ENCODE data around the gene FAM156A.
A peak's percentile ranks its signal among the peaks of the same experiment; 100 is the strongest.
"Not testable (repeated sequence)": the region's sequence is repeated elsewhere in the genome, so short reads cannot be mapped to it uniquely, and the experiment has no call there.

FAM156A gene

DNA sequence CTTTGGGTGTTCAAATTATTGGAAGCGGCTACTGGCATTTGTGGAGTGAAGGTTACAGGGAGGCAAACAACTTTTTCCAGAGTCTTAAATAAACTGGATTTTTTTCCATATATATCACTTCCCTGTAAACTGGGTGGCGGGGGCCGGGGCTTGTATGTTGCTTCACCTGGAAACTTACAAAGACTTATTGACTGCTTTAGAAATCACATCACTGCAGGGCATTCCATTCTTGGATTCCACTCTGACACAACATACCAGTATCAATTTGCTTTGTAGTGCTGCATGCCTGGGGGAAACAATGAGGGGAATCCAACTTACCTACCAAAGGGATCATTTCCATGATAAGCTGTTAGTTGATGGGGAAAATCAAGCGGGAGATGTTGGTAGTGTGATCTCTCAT, 21.7 kb upstream of the FAM156A start:
- H3K27ac Mint-ChIP-seq: no peak overlapping the region
- no peaks in the 10 kb centered on the region for H3K4me1 Mint-ChIP-seq
- no peak overlapping the region for H3K4me3 Mint-ChIP-seq
- no peaks in the 10 kb centered on the region for H3K9me3 Mint-ChIP-seq
- DNase-seq (ENCODE audit: low spot score in 2 of 2) (no peak), ATAC-seq (no peak)
- no peaks in the 10 kb centered on the region for H3K36me3 Mint-ChIP-seq

DNA sequence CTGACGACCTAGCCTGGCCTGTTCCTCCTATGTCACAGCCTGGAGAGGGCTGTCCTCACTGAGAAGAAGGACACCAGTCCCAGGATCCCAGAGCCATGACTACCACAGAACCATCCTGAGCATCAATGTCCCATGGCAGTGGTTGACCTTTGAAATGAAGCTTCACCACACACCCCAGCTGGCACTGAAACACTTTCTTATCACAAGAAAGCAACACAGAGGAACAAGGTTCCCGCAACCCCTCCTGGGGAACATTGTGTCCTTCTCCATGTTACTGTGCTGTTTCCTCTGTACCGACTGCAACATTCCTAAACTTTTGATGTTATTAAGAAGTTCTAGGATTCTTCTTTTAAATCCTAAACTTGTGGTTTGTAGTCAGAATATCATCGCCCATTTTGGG, 21.2 kb upstream of the FAM156A start:
- Mint-ChIP-seq H3K27ac (peak overlapping the region; percentile 14), H3K4me3 (no peak overlapping the region), H3K36me3 (no peaks in the 10 kb centered on the region), H3K4me1 (no peaks in the 10 kb centered on the region), H3K9me3 (no peaks in the 10 kb centered on the region)
- no peak for DNase-seq (ENCODE audit: low spot score in 2 of 2)
- no peak for ATAC-seq

DNA sequence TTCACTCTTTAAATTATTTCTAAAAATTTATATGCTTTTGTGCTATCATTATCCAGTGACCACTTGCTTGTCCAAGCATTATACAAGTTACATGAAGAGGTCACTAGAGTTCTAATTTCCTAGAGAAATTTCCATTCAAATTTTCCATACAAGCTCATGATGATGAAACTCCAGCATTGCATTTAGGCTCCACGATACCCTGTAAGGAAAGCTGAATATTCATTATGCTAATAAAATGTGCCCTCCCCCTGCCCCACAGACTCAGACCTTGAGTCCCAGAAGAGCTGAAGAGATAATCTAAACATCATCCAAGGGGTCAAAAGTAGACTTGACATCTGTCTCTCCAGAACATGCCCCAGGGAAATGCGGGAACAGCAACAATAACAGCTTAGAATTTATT, 19.6 kb upstream of the FAM156A start:
- H3K27ac Mint-ChIP-seq: no peak overlapping the region
- H3K36me3 Mint-ChIP-seq: no peaks in the 10 kb centered on the region
- DNase-seq (ENCODE audit: low spot score in 2 of 2): no peak
- H3K4me1 Mint-ChIP-seq: no peaks in the 10 kb centered on the region
- no peak overlapping the region for H3K4me3 Mint-ChIP-seq
- H3K9me3 Mint-ChIP-seq: no peaks in the 10 kb centered on the region
- no peak for ATAC-seq

DNA sequence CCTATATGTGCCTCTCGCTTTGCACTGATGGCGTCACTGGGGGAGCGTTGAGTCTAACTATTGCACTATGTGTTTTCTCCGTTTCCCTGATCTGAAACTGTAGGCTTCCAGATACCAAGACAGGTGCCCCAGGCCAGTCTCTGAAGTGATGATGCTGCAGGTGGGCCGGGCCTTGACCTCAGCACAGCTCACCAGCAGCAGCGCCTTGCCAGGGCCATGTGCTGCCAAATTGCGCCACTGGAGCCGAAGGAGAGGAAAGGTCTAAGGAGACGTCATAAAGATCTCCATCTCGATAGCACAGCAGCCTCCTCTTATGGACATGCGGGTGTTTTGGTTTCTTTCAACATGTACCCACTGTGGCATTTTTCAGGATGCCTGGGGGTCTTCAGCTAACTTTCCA, 17.3 kb upstream of the FAM156A start:
- H3K4me3 Mint-ChIP-seq, H3K9me3 Mint-ChIP-seq, H3K4me1 Mint-ChIP-seq, H3K36me3 Mint-ChIP-seq, ATAC-seq, H3K27ac Mint-ChIP-seq: not testable (repeated sequence)
- peak in 1 of 2 donors; percentile 17 for DNase-seq (ENCODE audit: low spot score in 2 of 2)

DNA sequence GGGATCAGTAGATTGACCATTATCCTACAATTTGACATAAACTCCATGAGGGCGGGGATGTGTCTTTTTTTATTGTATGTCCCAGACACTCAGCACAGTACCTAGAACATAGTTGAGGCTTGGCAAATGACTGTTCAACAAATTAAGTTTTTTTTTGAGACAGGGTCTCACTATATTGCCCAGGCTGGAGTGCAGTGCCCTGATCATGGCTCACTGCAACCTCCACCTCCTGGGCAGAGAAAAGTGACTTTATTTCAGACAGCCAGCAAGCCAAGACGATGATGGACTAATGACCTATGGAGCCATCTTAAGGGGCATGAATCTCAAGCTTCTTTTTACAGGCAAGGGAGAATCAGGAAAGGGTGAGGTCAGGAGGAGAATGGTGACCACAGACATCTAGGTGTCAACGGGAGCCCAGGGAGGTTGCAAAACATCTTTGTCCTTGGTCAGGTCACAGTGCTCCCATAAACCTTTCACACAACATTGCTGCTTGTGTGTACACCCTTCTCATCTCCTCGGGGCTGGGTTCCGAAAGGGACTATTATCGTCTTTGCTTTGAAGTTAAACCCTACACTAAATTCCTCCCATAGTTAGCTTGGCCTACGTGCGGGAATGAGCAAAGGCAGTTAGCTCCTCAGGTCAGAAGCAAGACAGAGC, 16.1 kb upstream of the FAM156A start:
- not testable (repeated sequence) for ATAC-seq; DNase-seq (ENCODE audit: low spot score in 2 of 2); H3K27ac Mint-ChIP-seq; H3K4me1 Mint-ChIP-seq; H3K36me3 Mint-ChIP-seq; H3K4me3 Mint-ChIP-seq; H3K9me3 Mint-ChIP-seq

DNA sequence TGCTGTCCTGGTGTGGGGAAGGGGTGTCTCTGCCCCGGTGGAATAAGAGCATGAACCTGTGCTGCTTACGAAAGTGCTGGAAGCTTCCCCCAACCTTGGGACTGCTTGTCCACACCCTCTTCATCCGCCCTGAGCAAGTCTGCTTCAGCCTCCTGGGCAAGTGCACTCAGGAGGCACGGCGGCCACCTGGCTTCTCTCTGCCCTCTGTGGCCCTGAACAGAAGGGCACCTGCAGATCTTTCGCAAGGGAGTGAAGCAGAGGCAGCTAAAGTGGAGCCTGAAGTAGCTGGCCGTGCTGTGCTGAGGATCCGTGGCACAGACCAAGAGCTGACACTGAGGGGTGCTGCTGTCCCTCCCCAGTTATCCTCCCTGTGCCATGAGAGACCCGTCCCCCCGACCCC, 9.6 kb upstream of the FAM156A start:
- H3K4me3 Mint-ChIP-seq: not testable (repeated sequence)

DNA sequence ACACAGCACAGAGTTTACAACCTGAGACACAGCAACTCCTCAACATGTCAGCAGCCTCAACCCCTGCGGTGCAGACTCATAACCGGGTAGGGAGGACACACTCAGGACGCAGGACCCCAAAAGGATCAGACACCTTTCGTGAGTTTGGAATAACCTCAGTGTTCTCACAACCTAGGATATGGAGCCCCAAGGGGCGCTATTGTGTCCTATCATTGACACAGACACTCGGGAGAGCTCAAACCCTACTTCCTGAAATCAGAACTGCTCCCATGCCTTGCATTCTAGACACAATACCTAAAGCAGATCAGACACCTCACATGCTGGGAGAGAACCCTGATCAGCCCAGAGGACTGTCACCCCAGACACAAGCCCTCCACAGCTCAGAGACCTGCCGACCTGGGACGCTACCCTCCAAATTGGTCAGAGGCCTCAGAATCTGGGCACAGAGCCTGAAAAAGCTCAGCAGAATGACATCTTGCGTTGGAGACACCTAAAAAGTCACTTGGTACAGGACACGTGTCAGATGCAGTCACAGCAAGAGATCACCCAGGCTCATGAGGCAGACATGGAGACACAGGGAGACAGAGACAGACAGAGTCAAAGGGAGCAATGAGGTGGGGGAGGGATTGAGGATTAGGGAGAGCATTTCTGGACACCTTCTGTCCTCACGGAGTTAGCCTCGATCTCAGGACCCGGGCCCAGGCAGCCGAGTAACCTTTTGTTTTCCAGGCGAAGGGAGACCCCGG, 8.8 kb upstream of the FAM156A start:
- not testable (repeated sequence) for DNase-seq (ENCODE audit: low spot score in 2 of 2); H3K36me3 Mint-ChIP-seq; H3K9me3 Mint-ChIP-seq; H3K4me1 Mint-ChIP-seq; H3K4me3 Mint-ChIP-seq; H3K27ac Mint-ChIP-seq; ATAC-seq

More for the DNA sequence above, 9.6 kb upstream of the FAM156A start:
- ATAC-seq; H3K4me1 Mint-ChIP-seq; H3K9me3 Mint-ChIP-seq; DNase-seq (ENCODE audit: low spot score in 2 of 2); H3K27ac Mint-ChIP-seq; H3K36me3 Mint-ChIP-seq: not testable (repeated sequence)

DNA sequence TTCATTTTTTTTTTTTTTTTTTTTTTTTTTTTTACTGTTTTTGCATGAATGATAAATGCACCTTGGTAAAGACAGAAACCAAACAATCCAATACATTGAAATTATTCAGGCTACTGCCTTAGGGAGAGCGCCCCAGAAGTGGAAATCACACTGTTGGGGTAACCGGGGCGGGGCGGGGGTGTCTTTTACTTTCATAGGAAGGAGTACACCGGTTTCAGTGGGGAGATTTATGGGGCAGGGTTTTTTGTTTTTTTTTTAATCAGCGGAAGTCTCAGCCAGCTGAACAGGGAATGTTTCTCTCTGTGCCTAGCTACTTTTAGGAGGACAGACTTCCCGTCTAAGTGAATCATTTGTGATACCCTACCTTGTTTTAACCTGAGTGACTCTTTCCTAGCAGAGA, 643 bp upstream of the FAM156A start:
- H3K4me1 Mint-ChIP-seq; DNase-seq (ENCODE audit: low spot score in 2 of 2); H3K27ac Mint-ChIP-seq; H3K36me3 Mint-ChIP-seq; H3K4me3 Mint-ChIP-seq; H3K9me3 Mint-ChIP-seq: not testable (repeated sequence)
- ATAC-seq: peak; percentile 20

DNA sequence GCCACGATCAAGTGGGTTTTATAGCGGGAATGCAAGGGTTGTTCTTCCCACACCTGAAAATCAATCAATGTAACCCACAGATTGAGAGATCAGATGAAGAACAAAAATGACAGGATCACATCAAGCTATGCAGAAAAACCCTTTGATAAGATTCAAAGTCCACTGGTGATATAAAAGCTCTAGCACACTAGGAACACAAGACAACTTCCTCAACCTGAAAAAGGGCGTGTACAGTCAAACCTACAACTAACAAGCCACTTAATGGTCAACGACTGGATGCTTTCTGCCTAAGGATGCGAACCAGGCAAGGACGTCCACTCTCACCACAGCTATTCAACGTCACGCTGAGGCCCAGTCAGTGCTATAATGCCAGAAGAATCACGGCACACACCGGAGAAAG, 8.4 kb downstream of the FAM156A start:
- not testable (repeated sequence) for H3K27ac Mint-ChIP-seq, H3K4me1 Mint-ChIP-seq, H3K9me3 Mint-ChIP-seq

DNA sequence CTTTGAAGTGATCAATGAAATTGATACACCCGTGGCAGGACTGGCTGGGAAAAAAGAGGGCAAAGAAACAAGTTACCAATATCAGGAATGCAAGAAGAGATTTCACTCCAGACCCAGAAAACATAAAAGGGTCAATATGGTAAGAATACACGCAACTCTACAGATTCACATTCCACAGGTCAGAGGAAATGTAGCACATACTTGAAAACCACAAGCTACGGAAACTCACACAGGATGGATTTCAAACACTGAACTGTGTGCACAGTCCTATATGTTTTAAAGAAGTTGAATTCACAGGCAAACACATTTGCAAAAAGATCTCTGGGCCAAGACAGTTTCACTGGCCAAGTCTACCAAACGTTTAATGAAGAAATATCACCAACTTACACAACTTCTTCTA, 9.0 kb downstream of the FAM156A start:
- H3K4me1 Mint-ChIP-seq; H3K27ac Mint-ChIP-seq; H3K4me3 Mint-ChIP-seq; DNase-seq (ENCODE audit: low spot score in 2 of 2); ATAC-seq; H3K36me3 Mint-ChIP-seq; H3K9me3 Mint-ChIP-seq: not testable (repeated sequence)

More for the DNA sequence above, 8.4 kb downstream of the FAM156A start:
- not testable (repeated sequence) for H3K36me3 Mint-ChIP-seq; H3K4me3 Mint-ChIP-seq; ATAC-seq; DNase-seq (ENCODE audit: low spot score in 2 of 2)

DNA sequence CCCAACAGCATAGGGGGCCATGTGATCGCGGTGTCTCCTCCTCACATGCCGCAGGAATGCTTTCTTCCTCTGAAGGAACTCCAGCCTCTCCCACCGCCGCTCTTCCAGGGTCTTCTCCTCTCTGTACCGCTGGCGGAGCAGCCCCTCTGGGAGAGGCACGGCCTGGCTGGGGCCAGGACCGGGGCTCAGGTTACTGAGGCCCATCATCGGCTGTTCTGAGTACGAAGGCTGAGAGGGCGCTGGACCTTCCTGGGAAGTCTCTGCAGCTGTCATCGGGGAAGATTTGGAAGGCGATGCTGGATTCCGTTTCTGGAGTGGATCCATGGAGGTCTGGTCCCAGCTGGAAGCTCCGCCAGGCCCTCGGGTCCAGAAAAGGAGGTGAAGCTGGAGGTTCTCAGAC, 10.1 kb downstream of the FAM156A start:
- ATAC-seq; H3K27ac Mint-ChIP-seq; H3K36me3 Mint-ChIP-seq; H3K4me3 Mint-ChIP-seq; H3K9me3 Mint-ChIP-seq; DNase-seq (ENCODE audit: low spot score in 2 of 2); H3K4me1 Mint-ChIP-seq: not testable (repeated sequence)

DNA sequence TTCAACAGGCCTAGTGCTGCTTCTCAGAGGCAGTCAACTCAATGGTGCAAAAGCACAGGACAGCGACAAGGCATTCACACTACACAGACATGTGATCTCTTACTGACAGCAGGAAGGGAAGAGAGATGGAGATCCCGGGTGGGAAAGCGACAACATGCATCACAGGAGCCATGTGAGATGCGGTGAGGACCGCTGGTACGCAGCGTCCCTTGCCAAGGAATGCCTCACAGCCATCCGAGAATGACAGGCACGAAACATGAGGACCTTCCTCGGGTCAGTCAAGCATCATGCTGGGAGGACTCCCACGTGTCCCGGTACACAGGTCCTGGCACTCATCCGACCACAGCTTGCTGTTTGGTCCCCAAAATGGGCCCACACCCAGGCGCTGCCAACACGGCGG, 10.8 kb downstream of the FAM156A start:
- H3K9me3 Mint-ChIP-seq; H3K27ac Mint-ChIP-seq; DNase-seq (ENCODE audit: low spot score in 2 of 2); H3K4me1 Mint-ChIP-seq; H3K4me3 Mint-ChIP-seq; H3K36me3 Mint-ChIP-seq; ATAC-seq: not testable (repeated sequence)

DNA sequence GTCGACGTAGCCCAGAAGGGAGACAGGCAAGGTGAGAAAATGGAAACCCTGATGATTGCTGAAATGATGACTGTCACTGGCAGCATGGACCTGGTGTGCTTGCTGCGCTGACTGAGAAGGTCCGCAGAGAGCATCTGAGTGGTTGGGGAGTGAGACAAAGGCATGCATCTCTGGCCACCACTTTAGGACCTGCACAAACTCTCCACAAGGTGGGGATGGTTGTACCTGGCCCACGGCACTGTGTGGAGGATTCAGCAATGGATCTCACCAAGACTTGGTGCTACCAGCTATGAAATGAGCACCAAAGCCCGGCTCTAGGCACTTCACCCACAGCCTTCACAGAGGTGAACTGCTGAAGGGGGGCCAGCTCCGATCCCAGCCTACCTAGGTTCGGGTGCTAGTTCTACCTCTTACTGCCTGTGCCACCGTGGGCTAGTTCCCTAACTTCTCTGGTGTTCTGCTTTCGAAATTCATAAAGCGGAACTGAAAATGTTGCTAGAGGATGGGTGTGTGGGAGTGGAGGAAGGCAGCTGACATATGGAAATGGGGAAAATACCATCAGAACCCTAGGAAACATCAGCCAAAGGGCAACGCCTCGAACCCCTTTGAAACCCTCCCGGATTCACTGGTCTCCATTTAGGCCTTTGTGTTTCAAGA, 12.4 kb downstream of the FAM156A start:
- not testable (repeated sequence) for H3K9me3 Mint-ChIP-seq; H3K4me1 Mint-ChIP-seq; H3K4me3 Mint-ChIP-seq; H3K27ac Mint-ChIP-seq; H3K36me3 Mint-ChIP-seq; ATAC-seq; DNase-seq (ENCODE audit: low spot score in 2 of 2)

DNA sequence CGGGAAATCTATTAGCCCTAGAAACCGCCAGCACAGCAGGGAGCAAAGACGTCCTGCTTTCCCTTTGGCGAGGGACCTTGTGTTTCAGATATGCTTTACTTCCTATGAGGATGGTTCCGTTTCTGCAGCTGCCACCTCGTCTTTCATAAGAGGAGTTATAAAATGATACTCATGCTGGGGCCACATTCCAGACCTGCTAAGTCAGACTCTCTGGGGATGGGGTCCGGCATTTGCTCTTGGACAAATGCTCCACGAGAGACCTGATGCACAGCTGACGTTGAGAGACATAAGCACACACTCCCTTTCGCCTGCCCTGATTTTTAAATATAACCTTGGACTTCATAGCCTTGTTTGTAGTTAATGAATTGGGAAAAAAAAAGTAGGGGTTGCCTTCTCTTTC, 16.6 kb downstream of the FAM156A start:
- not testable (repeated sequence) for ATAC-seq; H3K4me1 Mint-ChIP-seq; H3K36me3 Mint-ChIP-seq; DNase-seq (ENCODE audit: low spot score in 2 of 2); H3K27ac Mint-ChIP-seq; H3K9me3 Mint-ChIP-seq; H3K4me3 Mint-ChIP-seq

DNA sequence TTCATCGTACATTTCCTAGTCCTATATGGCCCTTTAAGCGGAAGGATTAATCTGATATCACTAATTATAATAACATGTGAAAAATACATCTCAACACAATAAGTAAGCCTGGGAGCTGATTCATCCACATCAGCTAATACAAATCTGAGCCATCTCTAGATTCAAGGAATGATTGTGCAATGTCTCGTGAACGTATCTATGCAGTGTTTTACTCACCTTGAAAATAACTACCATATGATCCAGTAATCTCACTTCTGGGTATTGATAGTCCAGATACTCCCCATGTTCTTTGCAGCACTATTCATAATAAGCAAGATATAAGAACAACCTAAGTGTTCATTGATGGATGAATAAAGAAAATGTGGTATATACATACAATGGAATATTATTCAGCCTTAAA, 17.6 kb downstream of the FAM156A start:
- not testable (repeated sequence) for H3K4me3 Mint-ChIP-seq; H3K4me1 Mint-ChIP-seq; H3K27ac Mint-ChIP-seq; DNase-seq (ENCODE audit: low spot score in 2 of 2); H3K36me3 Mint-ChIP-seq; H3K9me3 Mint-ChIP-seq
- ATAC-seq: peak; percentile 74

DNA sequence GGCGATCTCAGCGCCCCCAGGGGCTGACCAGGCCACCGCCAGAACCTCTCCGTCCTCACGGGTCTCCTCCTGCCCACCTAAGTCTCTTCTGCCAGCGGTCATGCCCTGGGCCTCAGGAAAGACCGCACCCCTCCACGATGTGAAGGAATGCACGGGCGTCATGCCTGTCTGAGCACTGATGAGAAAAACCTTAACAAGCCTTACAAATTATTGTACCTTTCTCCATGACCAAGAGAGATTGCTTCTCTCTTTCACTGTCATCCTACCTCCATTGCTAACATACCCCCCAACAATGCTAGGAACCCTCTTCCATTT, 22.9 kb downstream of the FAM156A start:
- Mint-ChIP-seq H3K27ac (peak overlapping the region; percentile 99), H3K36me3 (peaks cover 17% of the 10 kb centered on the region), H3K4me3 (peak overlapping the region; percentile 91)
- H3K9me3 Mint-ChIP-seq; DNase-seq (ENCODE audit: low spot score in 2 of 2); H3K4me1 Mint-ChIP-seq: not testable (repeated sequence)
- ATAC-seq: peak; percentile 4

Data from stimulated activated effector memory CD8-positive, alpha-beta T cell treated with anti-CD3 and anti-CD28 coated beads, Interleukin-12 subunit alpha, Interleukin-12 subunit beta, amount 100 ng/mL, for 72 hours (primary cell).